GM12875 (cell line): ENCODE data around the gene IGSF3.
"Not testable (repeated sequence)": the region's sequence is repeated elsewhere in the genome, so short reads cannot be mapped to it uniquely, and the experiment has no call there.

Experiments used
- H3K4me3 ChIP-seq: one replicate; pipeline ENCODE4 v1.5.1; 2011; ENCODE audit warnings: low read depth, low read length, control low read depth
- CTCF ChIP-seq: IDR thresholded peaks from 2 replicates; pipeline ENCODE4 v1.5.1; 2011; ENCODE audit warnings: low read depth, mild to moderate bottlenecking, control low read depth, inconsistent platforms, low read length, moderate library complexity, borderline replicate concordance; ENCODE audit not compliant: insufficient read depth

IGSF3 gene

GRCh38 chr1:116595946-116596741 is 71.4 kb downstream of the IGSF3 start:
- not testable (repeated sequence) for H3K4me3 ChIP-seq

- H3K4me3 ChIP-seq = not testable (repeated sequence)
- TF ChIP-seq CTCF = peak; percentile 20; the same call in 1 of the 2 replicates
These were observed 72.3 kb downstream of the IGSF3 start for GRCh38 chr1:116595065-116595840.

- H3K4me3 ChIP-seq = not testable (repeated sequence)
These were observed 73.6 kb downstream of the IGSF3 start for GRCh38 chr1:116593977-116594376.

- not testable (repeated sequence) for H3K4me3 ChIP-seq
These were observed 74.1 kb downstream of the IGSF3 start for GRCh38 chr1:116593401-116593800.

- H3K4me3 ChIP-seq = not testable (repeated sequence)
These were observed 75.5 kb downstream of the IGSF3 start for GRCh38 chr1:116591951-116592605.

GRCh38 chr1:116591006-116591950 is 76.3 kb downstream of the IGSF3 start:
- H3K4me3 ChIP-seq = not testable (repeated sequence)

GRCh38 chr1:116590359-116591005 is 77.1 kb downstream of the IGSF3 start:
- H3K4me3 ChIP-seq = not testable (repeated sequence)

- not testable (repeated sequence) for H3K4me3 ChIP-seq
These were observed 78.3 kb downstream of the IGSF3 start for GRCh38 chr1:116589101-116589735.

- TF ChIP-seq CTCF = no peak
These were observed 79.9 kb downstream of the IGSF3 start for GRCh38 chr1:116587501-116588227.

GRCh38 chr1:116586741-116587143 is 80.8 kb downstream of the IGSF3 start:
- no peak for TF ChIP-seq CTCF
- no peak overlapping the region for H3K4me3 ChIP-seq

More at GRCh38 chr1:116587501-116588227, 79.9 kb downstream of the IGSF3 start:
- no peak overlapping the region for H3K4me3 ChIP-seq
